Spinal cord (tissue), 10 donors: Measurements from ENCODE around the gene LRP1. TPM values are rescaled to one million over a fixed set of nuclear protein-coding genes. Genes with fewer than 3 reads are reported as not detected.
A peak's percentile ranks its signal among the peaks of the same experiment; 100 is the strongest.

ENCODE experiments used
- DNase-seq, 6 donors: peaks; one replicate each; pipeline versions ENCODE4 v3.0.0 to v3.0.0-alpha.2; 2013 to 2015; ENCODE audit warnings: low spot score in 6 of 6, low read depth in 4 of 6
- H3K27ac ChIP-seq: one replicate; pipeline ENCODE4 v1.5.1; 2013; ENCODE audit warnings: low read depth, low read length, control low read depth
- H3K27me3 ChIP-seq: one replicate; pipeline ENCODE4 v1.6.1; 2013; ENCODE audit warnings: low read length; ENCODE audit not compliant: control insufficient read depth, insufficient read depth
- H3K36me3 ChIP-seq: one replicate; pipeline ENCODE4 v1.6.1; 2013; ENCODE audit warnings: low read length; ENCODE audit not compliant: control insufficient read depth, insufficient read depth
- H3K4me1 ChIP-seq: one replicate; pipeline ENCODE4 v1.6.1; 2013; ENCODE audit warnings: low read length; ENCODE audit not compliant: control insufficient read depth, insufficient read depth
- H3K4me3 ChIP-seq: one replicate; pipeline ENCODE4 v1.5.1; 2013; ENCODE audit warnings: low read depth, low read length, control low read depth
- H3K9me3 ChIP-seq: one replicate; pipeline ENCODE4 v1.6.1; 2013; ENCODE audit warnings: low read length; ENCODE audit not compliant: control insufficient read depth, insufficient read depth
- WGBS: methylation state at CpG from one replicate; pipeline ENCODE4 v1.1.5; 2013; ENCODE audit warnings: missing lambda C conversion rate; ENCODE audit not compliant: insufficient coverage; 5-methylcytosine and 5-hydroxymethylcytosine counted together
- polyA plus RNA-seq, 2 donors: library from polyadenylated mRNA; unstranded; fragments of 120-200 nt; gene quantifications; one replicate each; pipeline ENCODE4 v1.2.1, GENCODE V29; 2013; ENCODE audit not compliant: insufficient read length in 2 of 2
- total RNA-seq, 2 donors: library from RNA; depleted of rRNA in 1 of 2; stranded (reverse); fragments of 120-200 nt in 1 of 2; fragments of >200 nt in 1 of 2; gene quantifications; one replicate each; pipeline versions ENCODE4 v1.2.3 to v1.2.4, GENCODE V29; 2013 to 2014
- donor health status: healthy.

LRP1 gene
- total and polyA plus RNA-seq, 4 donors = 182 to 319 (median 239) TPM

DNA sequence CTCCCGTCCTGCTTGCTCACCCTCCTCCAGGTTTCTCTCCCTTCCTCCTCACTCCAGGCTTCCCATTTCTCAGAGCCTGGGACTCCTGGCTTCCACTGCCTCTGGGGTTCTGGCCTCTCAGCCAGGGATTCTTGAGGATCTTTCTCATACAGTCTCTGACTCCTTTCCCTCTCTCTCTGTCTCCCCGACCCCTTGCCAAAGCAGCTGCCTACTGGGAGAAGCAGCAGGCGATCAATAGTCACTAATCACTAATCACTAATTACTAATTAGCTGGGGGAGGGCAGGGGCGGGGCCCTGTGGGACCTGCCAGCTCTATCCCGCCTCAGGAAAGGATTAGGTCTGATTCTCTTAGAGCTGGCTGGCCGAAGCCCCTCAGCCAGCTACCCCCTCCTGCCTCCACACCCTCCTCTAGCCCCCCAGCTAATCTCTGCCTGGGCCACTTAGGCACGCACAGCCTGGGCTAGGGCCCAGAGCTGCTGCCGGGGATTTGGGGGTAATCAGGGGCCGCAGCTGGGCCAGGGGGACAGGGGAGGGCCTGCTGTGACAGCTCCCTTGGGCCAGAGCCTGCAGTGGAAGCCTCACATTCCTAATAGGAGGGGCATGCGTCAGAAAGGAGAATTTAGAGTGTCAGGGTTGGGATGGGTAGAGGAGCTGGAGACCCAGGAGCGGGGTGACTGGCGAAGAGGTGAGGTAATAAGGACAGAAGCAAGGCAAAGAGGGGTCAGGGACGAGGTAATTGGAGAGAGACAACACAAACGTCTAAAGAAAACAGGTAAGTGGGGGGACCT lies 91.1 kb downstream of the LRP1 start:
- 18% methylated on average over 13 of the region's 14 CpGs for WGBS
- peak overlapping the region; percentile 9 for H3K4me3 ChIP-seq
- H3K36me3 ChIP-seq = no peaks in the 10 kb centered on the region
- H3K27ac ChIP-seq = no peak overlapping the region
- DNase-seq = no peak
- H3K27me3 ChIP-seq = peaks cover 97% of the 10 kb centered on the region
- H3K4me1 ChIP-seq = peaks cover 78% of the 10 kb centered on the region
- no peaks in the 10 kb centered on the region for H3K9me3 ChIP-seq

DNA sequence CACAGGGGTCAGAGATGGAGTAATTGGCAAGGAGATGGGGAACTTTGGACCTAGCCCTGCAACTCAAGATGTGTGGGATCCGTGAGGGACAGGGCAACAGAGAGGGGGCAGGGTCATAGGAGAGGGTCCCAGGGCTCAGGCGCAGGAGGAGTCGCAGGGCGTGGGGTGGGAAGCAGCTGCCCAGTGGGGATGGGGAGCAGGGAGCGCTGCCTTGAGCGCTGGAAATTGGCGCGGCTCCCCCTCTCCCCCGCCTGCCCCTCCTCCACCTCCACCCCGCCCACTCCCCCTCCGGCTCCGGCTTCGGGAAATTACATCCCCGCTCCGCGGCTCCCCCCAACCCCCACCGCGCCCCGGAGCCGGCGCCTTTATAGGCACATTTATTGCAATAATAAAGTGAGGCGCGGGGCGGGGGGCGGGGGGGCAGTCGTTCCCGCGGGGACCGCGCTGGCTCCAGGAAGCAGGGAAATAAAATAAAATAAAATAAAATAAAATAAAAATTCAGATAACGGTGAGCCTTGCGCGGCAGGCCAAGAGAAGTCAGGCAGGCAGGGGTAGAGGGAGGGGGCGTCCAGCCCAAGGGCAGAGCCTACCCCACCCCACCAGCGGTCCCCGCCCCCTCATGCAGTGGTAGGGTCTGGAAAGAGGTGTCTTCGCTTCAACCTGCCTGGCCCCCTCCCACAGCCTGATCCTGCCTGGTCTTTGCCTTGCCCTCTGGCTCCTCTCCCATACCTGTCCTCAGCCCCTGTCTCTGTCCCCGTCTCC lies 91.9 kb downstream of the LRP1 start:
- peak in 2 of 6 donors; percentile 54 to 79 for DNase-seq
- Histone ChIP-seq H3K27me3 (peaks cover 97% of the 10 kb centered on the region), H3K27ac (no peak overlapping the region), H3K36me3 (peaks cover 2% of the 10 kb centered on the region), H3K9me3 (no peaks in the 10 kb centered on the region), H3K4me3 (no peak overlapping the region), H3K4me1 (peaks cover 73% of the 10 kb centered on the region)
- 8% methylated on average over 3 of the region's 38 CpGs for WGBS

DNA sequence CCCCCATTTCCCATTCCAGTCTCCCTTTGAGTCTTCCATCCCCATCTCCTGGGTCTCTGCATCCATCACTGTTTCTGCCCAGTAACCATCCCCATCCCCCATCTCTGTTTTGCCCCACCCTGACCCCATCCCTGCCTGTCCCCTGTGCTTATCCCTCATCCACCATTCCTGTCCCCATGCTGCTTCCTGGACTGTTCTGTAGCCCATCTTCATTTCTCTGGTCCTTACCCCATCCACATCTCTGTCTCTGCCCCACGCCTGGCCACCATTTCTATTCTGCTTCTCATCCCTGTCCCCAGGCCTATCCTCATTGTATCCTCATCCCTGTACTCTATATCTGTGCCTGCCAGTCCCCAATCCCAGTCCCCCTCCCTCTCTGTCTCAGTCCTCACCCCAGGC lies 92.5 kb downstream of the LRP1 start:
- H3K4me1 ChIP-seq = peaks cover 73% of the 10 kb centered on the region
- peaks cover 97% of the 10 kb centered on the region for H3K27me3 ChIP-seq
- H3K4me3 ChIP-seq = no peak overlapping the region
- H3K9me3 ChIP-seq = no peaks in the 10 kb centered on the region
- H3K27ac ChIP-seq = no peak overlapping the region
- DNase-seq = no peak
- H3K36me3 ChIP-seq = peaks cover 8% of the 10 kb centered on the region
- 50% methylated on average over 1 of the region's 1 CpG for WGBS

DNA sequence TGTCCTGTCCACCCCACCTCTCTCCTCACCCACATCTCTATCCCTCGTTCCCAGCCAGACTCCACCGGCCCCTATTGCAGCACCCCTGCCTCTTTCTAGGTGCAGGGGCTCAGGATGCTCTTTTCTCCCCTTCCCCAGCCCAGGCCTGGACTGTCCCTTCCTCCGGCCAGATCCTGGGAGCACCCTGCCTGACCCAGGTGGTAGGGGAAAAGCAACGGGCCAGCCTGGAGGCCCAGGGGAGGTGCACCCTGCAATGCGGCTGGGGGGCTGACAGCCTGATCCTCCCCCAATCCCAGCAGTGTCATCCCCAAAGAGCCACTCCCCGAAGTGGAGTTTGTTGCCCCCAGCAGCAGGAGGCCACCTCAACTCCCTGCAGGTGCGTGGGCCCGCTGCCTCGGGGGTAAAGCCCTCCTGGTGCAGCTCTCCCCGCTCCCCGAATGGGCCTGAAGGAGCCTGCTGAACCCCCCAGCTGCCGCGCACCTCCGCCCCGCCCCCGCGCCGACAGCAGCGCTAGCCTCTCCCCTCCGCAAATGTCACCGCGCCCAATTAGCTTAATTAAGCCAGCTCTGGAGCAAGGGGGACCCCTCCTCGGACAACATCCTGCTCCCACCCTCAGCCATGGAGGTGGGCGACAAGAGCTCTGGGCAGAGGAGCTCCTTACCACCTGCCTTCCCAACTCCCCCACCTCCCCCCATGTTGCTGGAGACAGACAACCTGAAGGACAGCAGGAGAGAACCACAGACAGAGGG lies 93.1 kb downstream of the LRP1 start:
- Histone ChIP-seq H3K36me3 (peaks cover 8% of the 10 kb centered on the region), H3K9me3 (no peaks in the 10 kb centered on the region), H3K27me3 (peaks cover 97% of the 10 kb centered on the region), H3K4me3 (no peak overlapping the region), H3K4me1 (peaks cover 72% of the 10 kb centered on the region), H3K27ac (no peak overlapping the region)
- DNase-seq = no peak
- 7% methylated on average over 23 of the region's 24 CpGs for WGBS

GRCh38 chr12:57222286-57223190 lies 94.3 kb downstream of the LRP1 start:
- 22% methylated on average over 11 of the region's 13 CpGs for WGBS

GRCh38 chr12:57223191-57224165 lies 95.2 kb downstream of the LRP1 start:
- peaks cover 61% of the 10 kb centered on the region for H3K4me1 ChIP-seq
- H3K27me3 ChIP-seq = peaks cover 95% of the 10 kb centered on the region
- no peak overlapping the region for H3K27ac ChIP-seq
- no peak for DNase-seq
- peaks cover 8% of the 10 kb centered on the region for H3K36me3 ChIP-seq
- no peak overlapping the region for H3K4me3 ChIP-seq
- 31% methylated on average over 20 of the region's 22 CpGs for WGBS
- no peaks in the 10 kb centered on the region for H3K9me3 ChIP-seq

More at GRCh38 chr12:57222286-57223190, 94.3 kb downstream of the LRP1 start:
- H3K4me3 ChIP-seq = no peak overlapping the region
- no peaks in the 10 kb centered on the region for H3K9me3 ChIP-seq
- H3K4me1 ChIP-seq = peaks cover 71% of the 10 kb centered on the region
- DNase-seq = no peak
- no peak overlapping the region for H3K27ac ChIP-seq
- H3K36me3 ChIP-seq = peaks cover 8% of the 10 kb centered on the region
- peaks cover 99% of the 10 kb centered on the region for H3K27me3 ChIP-seq

DNA sequence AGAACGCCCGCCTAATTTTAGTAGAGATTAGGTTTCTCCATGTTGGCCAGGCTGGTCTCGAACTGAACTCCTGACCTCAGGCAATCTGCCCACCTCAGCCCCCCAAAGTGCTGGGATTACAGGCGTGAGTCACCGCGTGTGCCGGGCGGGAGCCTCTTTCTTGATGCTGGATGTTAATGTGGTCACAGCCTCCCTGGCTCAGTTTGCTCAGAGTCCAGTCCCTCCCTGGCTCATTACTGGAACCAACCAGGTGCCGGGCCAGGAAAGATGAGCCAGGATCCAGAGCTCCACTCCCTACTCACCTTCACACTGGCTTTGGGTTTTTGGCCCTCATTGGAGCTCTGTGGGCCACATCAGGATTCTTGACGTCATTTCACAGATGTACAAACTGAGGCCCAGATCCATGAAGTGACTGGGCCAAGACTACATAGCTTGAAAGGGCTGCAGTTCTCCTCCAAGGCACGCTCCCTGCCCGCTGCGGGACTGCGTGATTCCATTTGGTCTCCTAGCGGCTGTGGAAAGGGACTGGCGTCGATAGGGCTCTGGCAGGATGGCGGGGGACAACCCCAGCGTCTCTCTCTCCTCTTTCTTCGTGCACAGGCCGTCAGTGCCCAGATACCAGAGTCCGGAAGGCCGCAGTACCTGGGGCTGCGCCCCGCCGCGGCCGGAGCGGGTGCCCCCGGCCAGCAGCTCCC lies 96.1 kb downstream of the LRP1 start:
- H3K4me1 ChIP-seq = peaks cover 58% of the 10 kb centered on the region
- peaks cover 8% of the 10 kb centered on the region for H3K36me3 ChIP-seq
- no peak overlapping the region for H3K27ac ChIP-seq
- H3K4me3 ChIP-seq = no peak overlapping the region
- 24% methylated on average over 23 of the region's 30 CpGs for WGBS
- H3K27me3 ChIP-seq = peaks cover 86% of the 10 kb centered on the region
- no peaks in the 10 kb centered on the region for H3K9me3 ChIP-seq
- no peak for DNase-seq
